GM23338 (cell line): ENCODE measurements around the gene PKNOX2. TPM values are rescaled to one million over a fixed set of nuclear protein-coding genes. Genes with fewer than 3 reads are reported as not detected.

Experiments
- ATAC-seq: fragments of 200-7000 bp; cut with Tn5 transposase; 3 replicates; pipeline ENCODE4 v1.9.1; 2020
- DNase-seq: peaks from one replicate; pipeline ENCODE4 v3.0.0-alpha.2; 2015; ENCODE audit warnings: low spot score
- H2AFZ ChIP-seq: fragments of 200-600 bp; sonication (generic); 2 replicates; pipeline ENCODE4 v1.8.0; 2016; ENCODE audit warnings: antibody characterized with exemption, mild to moderate bottlenecking, moderate library complexity
- H3F3A ChIP-seq: fragments of 200-600 bp; sonication (generic); replicated peaks from 2 replicates; pipeline ENCODE4 v1.8.0; 2017; ENCODE audit warnings: antibody characterized with exemption, mixed run types, low read depth
- H3K27ac ChIP-seq: fragments of 200-600 bp; sonication (generic); 2 replicates; pipeline ENCODE4 v1.6.1; 2016; ENCODE audit warnings: low read depth
- H3K27me3 ChIP-seq: fragments of 200-600 bp; sonication (generic); 2 replicates; pipeline ENCODE4 v1.8.0; 2016; ENCODE audit warnings: mild to moderate bottlenecking, mixed run types, moderate library complexity; ENCODE audit not compliant: insufficient read depth
- H3K36me3 ChIP-seq: fragments of 200-600 bp; sonication (generic); 2 replicates; pipeline ENCODE4 v1.8.0; 2016; ENCODE audit warnings: mild to moderate bottlenecking; ENCODE audit not compliant: insufficient read depth
- H3K4me1 ChIP-seq: fragments of 200-600 bp; sonication (generic); 2 replicates; pipeline ENCODE4 v1.8.0; 2016; ENCODE audit warnings: mild to moderate bottlenecking, moderate library complexity; ENCODE audit not compliant: insufficient read depth
- H3K4me2 ChIP-seq: fragments of 200-600 bp; sonication (generic); 2 replicates; pipeline ENCODE4 v1.7.1; 2017; ENCODE audit warnings: mixed run types
- H3K4me3 ChIP-seq: fragments of 200-600 bp; sonication (generic); 2 replicates; pipeline ENCODE4 v1.6.1; 2016; ENCODE audit warnings: mixed run types
- H3K79me2 ChIP-seq: fragments of 200-600 bp; sonication (generic); replicated peaks from 2 replicates; pipeline ENCODE4 v1.8.0; 2017; ENCODE audit warnings: mild to moderate bottlenecking; ENCODE audit not compliant: insufficient read depth
- H3K9me2 ChIP-seq: fragments of 200-600 bp; sonication (generic); 2 replicates; pipeline ENCODE4 v1.8.0; 2017; ENCODE audit not compliant: insufficient read depth
- H4K20me1 ChIP-seq: fragments of 200-600 bp; sonication (generic); replicated peaks from 2 replicates; pipeline ENCODE4 v1.8.0; 2017; ENCODE audit warnings: mild to moderate bottlenecking; ENCODE audit not compliant: insufficient read depth
- H3K27ac Mint-ChIP-seq: 2 replicates; pipeline ENCODE4 v1.8.0; 2020; ENCODE audit warnings: inconsistent platforms, mild to moderate bottlenecking, moderate library complexity, mixed read lengths
- H3K27me3 Mint-ChIP-seq: 3 replicates; pipeline ENCODE4 v1.8.0; 2022; ENCODE audit warnings: low read depth, mild to moderate bottlenecking, moderate library complexity, mixed read lengths, inconsistent platforms; ENCODE audit not compliant: insufficient read depth, poor library complexity
- H3K36me3 Mint-ChIP-seq: 3 replicates; pipeline ENCODE4 v1.8.0; 2021; ENCODE audit warnings: low read depth, mild to moderate bottlenecking, inconsistent platforms, moderate library complexity, mixed read lengths
- H3K4me1 Mint-ChIP-seq: 3 replicates; pipeline ENCODE4 v1.8.0; 2020; ENCODE audit warnings: mild to moderate bottlenecking, inconsistent platforms, mixed read lengths
- H3K4me3 Mint-ChIP-seq: 3 replicates; pipeline ENCODE4 v1.8.0; 2021; ENCODE audit warnings: moderate library complexity, mild to moderate bottlenecking, inconsistent platforms, mixed read lengths
- H3K9me3 Mint-ChIP-seq: 3 replicates; pipeline ENCODE4 v1.8.0; 2020; ENCODE audit warnings: moderate library complexity, mild to moderate bottlenecking, inconsistent platforms, mixed read lengths
- CTCF ChIP-seq, 2 experiments: fragments of 200-600 bp in 1 of 2; sonication (generic) in 1 of 2; conservative IDR thresholded peaks; 2 replicates each; pipeline versions ENCODE4 v1.5.1 to v1.6.1; 2016 to 2017; ENCODE audit warnings: antibody characterized with exemption in 2 of 2, low read depth in 2 of 2, mild to moderate bottlenecking in 2 of 2, moderate library complexity in 1 of 2
- ETS1 ChIP-seq: IDR thresholded peaks from 2 replicates; pipeline ENCODE4 v1.6.1; 2016; ENCODE audit warnings: antibody characterized with exemption
- ZNF331 ChIP-seq: fragments of 250-450 bp; sonication (Bioruptor Pico); IDR thresholded peaks from 2 replicates; pipeline ENCODE4 v1.5.0; 2020; ENCODE audit warnings: low read depth, mild to moderate bottlenecking, moderate library complexity
- ZNF462 ChIP-seq: fragments of 250-450 bp; sonication (Bioruptor Pico); IDR thresholded peaks from 2 replicates; pipeline ENCODE4 v1.5.0; 2020; ENCODE audit warnings: mild to moderate bottlenecking, moderate library complexity
- polyA plus RNA-seq: library from polyadenylated mRNA; unstranded; fragments of >200 nt; fragmentation: Nextera tagmentation; extraction: Ambion mirVana; gene quantifications from 2 replicates; pipeline ENCODE4 v1.2.1, GENCODE V29; 2016
- total RNA-seq: library from RNA; depleted of rRNA; stranded (reverse); fragments of >200 nt; shearing (Covaris generic); gene quantifications from 2 replicates; pipeline ENCODE4 v1.2.3, GENCODE V29; 2014

PKNOX2 gene
- total and polyA plus RNA-seq, 2 experiments from 2014 or later, result 0.42 to 0.83 TPM

- TF ChIP-seq ZNF462 (no peak), ETS1 (no peak)
Observed at GRCh38 chr11:125290263-125290662, 125.7 kb downstream of the PKNOX2 start (continued).

GRCh38 chr11:125292100-125292499 lies 127.5 kb downstream of the PKNOX2 start:
- H3K36me3 Mint-ChIP-seq, result no peaks in the 10 kb centered on the region
- Histone ChIP-seq H3K9me2 (no peaks in the 10 kb centered on the region), H3K79me2 (no peaks in the 10 kb centered on the region), H3K27ac (no peak overlapping the region), H3K27me3 (no peaks in the 10 kb centered on the region), H2AFZ (no peak overlapping the region), H3K4me2 (no peak overlapping the region), H3F3A (no peaks in the 10 kb centered on the region), H3K36me3 (no peaks in the 10 kb centered on the region), H3K4me1 (peaks cover 7% of the 10 kb centered on the region), H4K20me1 (no peaks in the 10 kb centered on the region), H3K4me3 (no peak overlapping the region)
- H3K9me3 Mint-ChIP-seq, result no peaks in the 10 kb centered on the region
- peaks cover 10% of the 10 kb centered on the region for H3K27me3 Mint-ChIP-seq
- no peak overlapping the region for H3K27ac Mint-ChIP-seq
- DNase-seq (no peak), ATAC-seq (no peak)
- H3K4me3 Mint-ChIP-seq, result no peak overlapping the region
- peaks cover 16% of the 10 kb centered on the region for H3K4me1 Mint-ChIP-seq
- no peak for TF ChIP-seq ZNF462
- no peak for TF ChIP-seq ZNF331 (CRISPR knock-in tag)
- no peak for TF ChIP-seq CTCF (conservative IDR thresholded peaks at IDR 0.05; ENCODE audit: low read depth in 2 of 2)
